NCI-H2029 treated with DMSO at 0.1 percent for 48 hours (cell line): ENCODE results near the gene SDC3.

ENCODE experiments used
- DNase-seq: peaks from one replicate; lab custom pipeline; 2025; lab: John Stamatoyannopoulos, UW

The SDC3 gene

DNA sequence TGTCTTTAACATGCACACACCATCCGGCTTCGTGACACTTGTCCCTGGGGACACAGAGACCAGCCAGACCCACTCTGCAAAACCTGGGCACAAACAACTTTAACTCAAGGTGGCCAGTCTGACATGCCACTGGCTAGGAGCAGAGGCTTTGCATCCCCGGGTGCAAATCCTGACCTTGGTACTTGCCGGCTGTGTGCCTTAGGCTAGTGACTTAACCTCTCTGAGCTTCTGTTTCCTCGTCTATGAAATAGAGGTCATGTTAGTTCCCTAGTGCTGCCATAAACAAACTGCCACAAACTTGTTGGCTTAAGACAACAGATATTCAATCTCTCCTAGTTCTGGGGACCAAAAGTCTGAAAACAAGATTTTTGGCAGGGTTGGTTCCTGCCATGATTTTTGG lies 60.4 kb downstream of the SDC3 start:
- no peak for DNase-seq

GRCh38 chr1:30847358-30847972 lies 61.1 kb downstream of the SDC3 start:
- no peak for DNase-seq

DNA sequence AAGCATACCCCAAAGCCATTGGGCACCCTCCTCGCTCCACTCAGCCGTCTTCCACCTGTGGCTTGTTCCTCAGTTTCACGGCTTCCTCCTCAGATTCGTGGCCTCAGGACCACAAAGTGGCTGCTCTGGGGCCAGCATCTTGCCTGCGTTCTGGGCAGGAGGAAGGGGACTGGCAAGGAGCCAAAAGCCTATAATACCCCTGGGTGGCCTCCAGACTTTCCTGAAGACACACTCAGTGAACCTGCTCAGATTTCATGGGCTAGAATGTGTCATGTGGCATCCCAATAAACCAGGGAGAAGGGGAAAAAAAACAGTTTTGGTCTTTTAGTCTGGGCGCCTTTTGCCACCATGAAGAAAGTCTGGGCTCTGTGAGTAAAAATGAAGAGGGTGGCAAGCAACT lies 62.0 kb downstream of the SDC3 start:
- no peak for DNase-seq

DNA sequence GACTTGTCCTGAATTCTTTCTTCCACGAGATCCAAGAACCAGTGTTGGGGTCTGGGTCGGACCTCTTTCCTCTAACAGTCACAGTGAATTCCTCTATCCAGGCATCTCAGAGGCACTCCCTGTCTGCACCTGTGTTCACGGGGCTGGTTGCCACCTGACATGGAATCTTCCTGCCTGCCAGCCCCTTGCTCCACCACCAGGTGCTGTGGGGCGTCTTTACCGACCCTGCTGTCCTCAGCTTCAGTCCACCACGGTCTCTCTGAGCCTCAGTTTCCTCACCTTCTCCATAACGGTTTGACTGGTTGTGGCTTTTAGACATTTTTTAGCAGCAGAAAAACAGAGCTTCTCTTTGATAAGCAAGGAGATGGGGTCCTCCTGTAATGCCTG lies 62.7 kb downstream of the SDC3 start:
- DNase-seq: no peak

- no peak for DNase-seq
Measured at GRCh38 chr1:30845237-30845903, 63.2 kb downstream of the SDC3 start.

DNA sequence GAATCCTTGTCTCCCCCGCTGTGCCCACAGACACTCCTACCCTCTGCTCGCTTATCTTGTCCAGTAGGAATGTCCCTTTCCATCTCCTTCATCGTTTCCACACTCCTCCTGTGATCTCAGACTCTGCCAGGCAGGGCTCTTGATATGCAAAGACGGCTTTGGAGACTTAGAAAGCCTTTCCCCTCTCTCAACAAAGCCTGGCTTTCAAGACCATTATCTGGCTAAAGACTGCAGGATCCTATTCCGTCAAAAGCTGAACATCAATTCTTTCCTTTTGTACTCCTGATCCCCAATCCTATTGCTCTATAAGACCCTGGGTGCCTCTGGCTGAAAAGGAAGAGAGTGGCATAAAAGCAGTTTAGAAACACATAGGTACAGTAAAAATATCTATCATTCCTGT lies 63.9 kb downstream of the SDC3 start:
- DNase-seq: no peak

GRCh38 chr1:30842697-30843354 lies 65.7 kb downstream of the SDC3 start:
- no peak for DNase-seq

GRCh38 chr1:30840904-30841598 lies 67.5 kb downstream of the SDC3 start:
- DNase-seq: no peak

GRCh38 chr1:30839827-30840359 lies 68.7 kb downstream of the SDC3 start:
- DNase-seq: no peak

DNA sequence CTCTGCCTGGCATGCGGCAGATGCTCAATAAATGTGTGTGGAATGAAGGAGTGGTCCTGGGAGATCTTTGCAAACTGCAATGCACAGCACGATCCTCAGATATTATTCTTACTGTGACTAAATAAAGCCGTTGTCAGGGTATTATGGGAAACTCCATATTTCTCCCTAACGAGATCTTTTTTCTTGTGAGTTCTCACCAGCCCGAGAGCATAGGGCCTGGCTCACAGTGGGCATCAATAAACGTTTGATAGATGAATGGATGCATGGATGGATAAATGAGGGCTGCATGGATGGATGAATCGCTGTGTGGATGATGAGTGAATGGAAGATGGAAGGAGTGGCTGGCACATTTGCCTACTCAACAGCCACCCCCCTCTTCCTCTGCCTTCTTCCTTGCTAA lies 69.6 kb downstream of the SDC3 start:
- no peak for DNase-seq

DNA sequence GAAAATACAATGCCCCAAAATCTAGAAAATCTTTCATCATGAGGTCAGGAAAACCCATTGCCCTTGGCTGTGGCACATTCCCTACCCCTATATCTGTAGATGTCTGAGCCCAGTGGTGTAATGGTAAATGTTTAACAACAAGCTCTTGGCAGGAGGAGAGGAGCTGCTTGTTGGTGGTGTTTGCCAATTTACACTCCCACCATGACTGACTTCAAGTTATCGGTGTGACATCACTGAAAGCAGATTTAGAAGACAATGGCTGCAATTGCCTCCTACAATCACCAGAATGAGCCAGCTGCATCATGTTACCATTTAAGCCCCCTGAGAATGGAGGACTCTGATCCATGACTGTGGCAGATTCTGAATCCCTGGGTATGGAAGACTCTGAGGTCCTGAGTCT lies 70.9 kb downstream of the SDC3 start:
- DNase-seq: no peak

GRCh38 chr1:30834253-30834652 lies 74.3 kb downstream of the SDC3 start:
- DNase-seq: peak; percentile 20

- DNase-seq: no peak
Measured at GRCh38 chr1:30830537-30830936, 78.0 kb downstream of the SDC3 start.

- no peak for DNase-seq
Measured at GRCh38 chr1:30829889-30830288, 78.7 kb downstream of the SDC3 start.

DNA sequence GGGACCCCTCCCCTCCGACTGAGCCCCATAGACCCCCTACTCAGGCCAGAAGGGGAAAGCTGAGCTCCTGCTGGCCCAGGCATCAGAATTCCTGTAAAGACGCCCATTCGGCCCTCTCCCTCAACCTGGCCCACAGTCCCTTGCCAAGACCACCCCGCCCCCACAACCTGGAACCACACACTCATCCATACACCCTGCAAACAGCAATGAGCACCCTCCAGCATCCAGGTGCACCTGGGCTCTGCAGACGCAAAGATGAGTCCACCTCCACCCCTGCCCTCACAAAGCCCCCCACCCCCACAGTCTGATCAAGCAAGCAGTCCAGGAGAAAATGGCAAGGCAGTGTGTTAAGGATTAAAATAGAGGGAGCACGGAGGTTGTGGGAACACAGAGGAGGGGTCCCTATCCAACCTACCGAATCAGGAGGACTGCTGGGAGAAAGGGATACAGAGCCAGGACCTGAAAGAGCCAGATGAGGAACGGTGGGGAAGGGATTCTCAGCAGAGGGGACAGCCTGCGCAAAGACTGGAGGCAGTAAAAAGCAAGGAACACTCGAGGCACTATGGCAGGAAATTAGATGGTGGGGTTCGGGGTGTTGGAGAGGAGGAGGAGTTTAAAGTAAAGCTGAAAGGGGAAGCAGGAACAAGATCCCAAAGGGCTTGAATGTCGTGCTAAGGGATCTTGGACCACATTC lies 83.7 kb downstream of the SDC3 start:
- DNase-seq: peak; percentile 34

GRCh38 chr1:30823969-30824735 lies 84.4 kb downstream of the SDC3 start:
- DNase-seq: peak; percentile 90

- no peak for DNase-seq
Measured at GRCh38 chr1:30823627-30823968, 85.0 kb downstream of the SDC3 start.

GRCh38 chr1:30822966-30823581 lies 85.5 kb downstream of the SDC3 start:
- no peak for DNase-seq

DNA sequence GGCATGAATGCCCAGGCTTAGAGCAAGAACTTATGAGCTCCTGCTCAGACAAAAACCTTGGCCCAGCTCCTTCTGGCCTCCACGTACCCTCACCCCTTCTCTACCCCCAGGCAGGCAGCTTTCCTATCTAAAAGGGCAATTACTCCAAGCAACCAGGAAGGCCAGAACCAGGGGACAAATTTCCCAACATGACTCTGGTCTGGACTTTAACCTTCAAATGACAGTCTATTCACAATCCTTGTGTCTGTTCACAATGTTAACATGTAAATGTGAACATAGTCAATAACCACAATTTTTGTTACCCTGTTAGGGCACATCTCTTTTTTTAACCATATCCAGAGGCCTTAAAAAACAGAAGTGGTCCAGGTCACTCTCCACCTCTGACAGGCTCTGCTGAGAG lies 86.6 kb downstream of the SDC3 start:
- no peak for DNase-seq

DNA sequence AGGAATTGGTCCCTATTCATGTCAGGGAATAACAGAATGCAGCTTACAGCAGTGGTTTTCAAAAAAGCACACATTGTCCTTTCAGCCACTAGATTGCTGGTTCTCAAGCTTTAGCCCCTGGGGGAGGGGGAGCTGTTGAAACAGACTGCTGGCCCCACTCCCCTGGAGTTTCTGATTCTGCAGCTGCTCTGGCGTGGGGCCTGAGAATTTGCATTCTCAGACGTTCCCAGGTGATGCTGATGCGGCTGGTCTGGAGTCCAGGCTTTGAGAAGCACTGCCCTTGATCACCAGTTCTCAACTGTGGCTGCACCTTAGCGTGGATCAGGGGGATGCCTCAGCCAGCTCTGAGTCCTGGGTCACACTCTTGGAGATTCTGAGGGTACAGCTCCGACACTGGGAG lies 88.3 kb downstream of the SDC3 start:
- no peak for DNase-seq
